B cell (primary cell): ENCODE measurements around the gene HACD1.

Source experiments
- EZH2 ChIP-seq: IDR thresholded peaks from 2 replicates; pipeline ENCODE4 v1.6.1; 2012; ENCODE audit warnings: borderline replicate concordance, low read depth, mild to moderate bottlenecking, moderate library complexity, low read length; ENCODE audit not compliant: insufficient read depth, poor library complexity, severe bottlenecking
- TF ChIP-seq, protein P1 (sequence below): fragments of 200-600 bp; IDR thresholded peaks from one replicate; pipeline ENCODE4 v1.8.0; 2022; ENCODE audit warnings: antibody characterized with exemption, mild to moderate bottlenecking

- TF ChIP-seq, protein P1, sequence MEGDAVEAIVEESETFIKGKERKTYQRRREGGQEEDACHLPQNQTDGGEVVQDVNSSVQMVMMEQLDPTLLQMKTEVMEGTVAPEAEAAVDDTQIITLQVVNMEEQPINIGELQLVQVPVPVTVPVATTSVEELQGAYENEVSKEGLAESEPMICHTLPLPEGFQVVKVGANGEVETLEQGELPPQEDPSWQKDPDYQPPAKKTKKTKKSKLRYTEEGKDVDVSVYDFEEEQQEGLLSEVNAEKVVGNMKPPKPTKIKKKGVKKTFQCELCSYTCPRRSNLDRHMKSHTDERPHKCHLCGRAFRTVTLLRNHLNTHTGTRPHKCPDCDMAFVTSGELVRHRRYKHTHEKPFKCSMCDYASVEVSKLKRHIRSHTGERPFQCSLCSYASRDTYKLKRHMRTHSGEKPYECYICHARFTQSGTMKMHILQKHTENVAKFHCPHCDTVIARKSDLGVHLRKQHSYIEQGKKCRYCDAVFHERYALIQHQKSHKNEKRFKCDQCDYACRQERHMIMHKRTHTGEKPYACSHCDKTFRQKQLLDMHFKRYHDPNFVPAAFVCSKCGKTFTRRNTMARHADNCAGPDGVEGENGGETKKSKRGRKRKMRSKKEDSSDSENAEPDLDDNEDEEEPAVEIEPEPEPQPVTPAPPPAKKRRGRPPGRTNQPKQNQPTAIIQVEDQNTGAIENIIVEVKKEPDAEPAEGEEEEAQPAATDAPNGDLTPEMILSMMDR: no peak
- TF ChIP-seq EZH2: no peak
These were observed 26.2 kb upstream of the HACD1 start for GRCh38 chr10:17643339-17643754.
